Measurements from ENCODE around the gene RGS11.

Gene RGS11

DNA sequence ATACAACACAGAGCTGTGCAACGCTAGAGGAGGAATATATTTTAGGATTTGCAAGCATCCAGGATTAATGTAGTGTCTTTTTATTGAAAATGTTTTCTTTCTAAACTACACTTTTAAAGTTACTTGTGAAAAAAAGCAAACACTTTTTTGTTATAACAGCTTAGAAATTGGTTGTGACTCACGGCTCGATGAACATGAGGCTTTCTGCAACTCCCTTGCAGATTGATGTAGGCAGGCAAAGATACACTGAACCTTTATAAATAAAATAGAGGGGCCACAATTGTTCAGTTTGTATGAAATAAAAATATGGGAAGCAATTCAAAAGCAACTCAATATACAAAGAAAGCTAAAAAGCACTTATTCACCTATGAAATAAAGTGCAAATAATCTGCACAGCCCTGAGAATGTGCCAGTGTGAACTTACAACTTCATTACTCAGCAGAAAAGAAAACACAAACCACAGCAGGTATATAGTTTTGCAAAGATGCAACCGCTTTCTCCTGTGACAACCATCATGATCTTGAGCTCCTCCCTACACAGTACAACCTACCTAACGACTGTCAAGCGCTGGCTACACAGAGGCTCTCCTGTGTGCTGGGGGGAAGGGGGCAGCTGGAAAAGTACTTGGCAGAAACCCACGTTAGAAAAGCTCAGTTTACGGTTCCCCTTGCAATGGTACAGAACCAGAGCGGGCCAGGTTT lies 47.4 kb downstream of the RGS11 start:
- no peak for DNase-seq

DNA sequence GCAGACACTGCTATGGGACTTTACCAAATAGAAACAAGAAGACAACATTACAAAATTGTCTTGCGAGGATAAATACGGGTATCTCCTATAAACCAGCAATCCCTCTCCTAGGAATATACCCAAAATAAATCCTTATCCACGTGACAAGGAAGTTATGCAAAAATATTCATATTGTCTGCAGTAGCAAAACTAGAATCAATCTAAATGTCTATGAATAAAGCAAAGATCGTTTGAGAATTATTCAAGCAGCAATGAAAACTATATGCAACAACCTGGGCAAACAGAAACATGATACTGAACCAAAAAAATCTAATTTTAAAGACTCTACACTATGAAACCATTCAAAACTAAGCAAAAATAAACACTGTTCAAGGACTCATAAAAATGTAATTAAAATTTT lies 55.7 kb downstream of the RGS11 start:
- no peak for DNase-seq

Data from stimulated activated naive CD4-positive, alpha-beta T cell treated with Interleukin-2 at 50 U/mL for 16 hours (primary cell).